Embryonic facial prominence (tissue), 1 donor: ENCODE measurements around the gene TMIE.

Experiments used
- DNase-seq: peaks from one replicate; pipeline ENCODE4 v3.0.0-alpha.2; 2016; ENCODE audit errors: extremely low spot score

The TMIE gene

GRCh38 chr3:46669191-46669999 lies 31.8 kb upstream of the TMIE start:
- no peak for DNase-seq

GRCh38 chr3:46670000-46670890 lies 30.9 kb upstream of the TMIE start:
- no peak for DNase-seq

GRCh38 chr3:46670891-46671427 lies 30.2 kb upstream of the TMIE start:
- no peak for DNase-seq

GRCh38 chr3:46671541-46672348 lies 29.4 kb upstream of the TMIE start:
- no peak for DNase-seq

GRCh38 chr3:46672349-46672695 lies 28.9 kb upstream of the TMIE start:
- DNase-seq, result no peak

GRCh38 chr3:46673151-46674030 lies 27.8 kb upstream of the TMIE start:
- no peak for DNase-seq

GRCh38 chr3:46674031-46674845 lies 27.0 kb upstream of the TMIE start:
- DNase-seq, result no peak

- DNase-seq, result no peak
Measured at GRCh38 chr3:46675426-46675825, 25.8 kb upstream of the TMIE start.

- DNase-seq, result no peak
Measured at GRCh38 chr3:46675843-46676567, 25.2 kb upstream of the TMIE start.

- no peak for DNase-seq
Measured at GRCh38 chr3:46676601-46677410, 24.4 kb upstream of the TMIE start.

- no peak for DNase-seq
Measured at GRCh38 chr3:46677411-46677726, 23.8 kb upstream of the TMIE start.

- DNase-seq, result no peak
Measured at GRCh38 chr3:46678280-46678679, 22.9 kb upstream of the TMIE start.

GRCh38 chr3:46679681-46680080 lies 21.5 kb upstream of the TMIE start:
- DNase-seq, result no peak

- no peak for DNase-seq
Measured at GRCh38 chr3:46680298-46680826, 20.8 kb upstream of the TMIE start.

GRCh38 chr3:46681387-46681786 lies 19.8 kb upstream of the TMIE start:
- no peak for DNase-seq

- no peak for DNase-seq
Measured at GRCh38 chr3:46681856-46682540, 19.2 kb upstream of the TMIE start.

- DNase-seq, result no peak
Measured at GRCh38 chr3:46682974-46683373, 18.2 kb upstream of the TMIE start.

GRCh38 chr3:46684891-46685290 lies 16.3 kb upstream of the TMIE start:
- DNase-seq, result no peak
